ENCODE measurements around the gene TP53BP2.

TP53BP2 gene

GRCh38 chr1:223852337-223852736 is 6.6 kb upstream of the TP53BP2 start:
- no peak overlapping the region for H3K27ac ChIP-seq
- no peak overlapping the region for H3K9ac ChIP-seq
- H3K79me2 ChIP-seq, result no peaks in the 10 kb centered on the region
- H2AFZ ChIP-seq, result no peak overlapping the region
- TF ChIP-seq, protein P1, sequence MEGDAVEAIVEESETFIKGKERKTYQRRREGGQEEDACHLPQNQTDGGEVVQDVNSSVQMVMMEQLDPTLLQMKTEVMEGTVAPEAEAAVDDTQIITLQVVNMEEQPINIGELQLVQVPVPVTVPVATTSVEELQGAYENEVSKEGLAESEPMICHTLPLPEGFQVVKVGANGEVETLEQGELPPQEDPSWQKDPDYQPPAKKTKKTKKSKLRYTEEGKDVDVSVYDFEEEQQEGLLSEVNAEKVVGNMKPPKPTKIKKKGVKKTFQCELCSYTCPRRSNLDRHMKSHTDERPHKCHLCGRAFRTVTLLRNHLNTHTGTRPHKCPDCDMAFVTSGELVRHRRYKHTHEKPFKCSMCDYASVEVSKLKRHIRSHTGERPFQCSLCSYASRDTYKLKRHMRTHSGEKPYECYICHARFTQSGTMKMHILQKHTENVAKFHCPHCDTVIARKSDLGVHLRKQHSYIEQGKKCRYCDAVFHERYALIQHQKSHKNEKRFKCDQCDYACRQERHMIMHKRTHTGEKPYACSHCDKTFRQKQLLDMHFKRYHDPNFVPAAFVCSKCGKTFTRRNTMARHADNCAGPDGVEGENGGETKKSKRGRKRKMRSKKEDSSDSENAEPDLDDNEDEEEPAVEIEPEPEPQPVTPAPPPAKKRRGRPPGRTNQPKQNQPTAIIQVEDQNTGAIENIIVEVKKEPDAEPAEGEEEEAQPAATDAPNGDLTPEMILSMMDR (IDR thresholded peaks at IDR 0.05), result no peak
- no peaks in the 10 kb centered on the region for H3K4me1 ChIP-seq
- no peak overlapping the region for H3K4me3 ChIP-seq (ENCODE audit: low read depth, low read length)
- H3K9me3 ChIP-seq (ENCODE audit: control insufficient read depth, low read length), result no peaks in the 10 kb centered on the region
- H3K27me3 ChIP-seq (ENCODE audit: control insufficient read depth, insufficient read depth, low read length), result no peaks in the 10 kb centered on the region
- H3K4me2 ChIP-seq (ENCODE audit: low read length), result no peak overlapping the region
- no peaks in the 10 kb centered on the region for H3K36me3 ChIP-seq (ENCODE audit: control insufficient read depth, insufficient read depth, low read length)

DNA sequence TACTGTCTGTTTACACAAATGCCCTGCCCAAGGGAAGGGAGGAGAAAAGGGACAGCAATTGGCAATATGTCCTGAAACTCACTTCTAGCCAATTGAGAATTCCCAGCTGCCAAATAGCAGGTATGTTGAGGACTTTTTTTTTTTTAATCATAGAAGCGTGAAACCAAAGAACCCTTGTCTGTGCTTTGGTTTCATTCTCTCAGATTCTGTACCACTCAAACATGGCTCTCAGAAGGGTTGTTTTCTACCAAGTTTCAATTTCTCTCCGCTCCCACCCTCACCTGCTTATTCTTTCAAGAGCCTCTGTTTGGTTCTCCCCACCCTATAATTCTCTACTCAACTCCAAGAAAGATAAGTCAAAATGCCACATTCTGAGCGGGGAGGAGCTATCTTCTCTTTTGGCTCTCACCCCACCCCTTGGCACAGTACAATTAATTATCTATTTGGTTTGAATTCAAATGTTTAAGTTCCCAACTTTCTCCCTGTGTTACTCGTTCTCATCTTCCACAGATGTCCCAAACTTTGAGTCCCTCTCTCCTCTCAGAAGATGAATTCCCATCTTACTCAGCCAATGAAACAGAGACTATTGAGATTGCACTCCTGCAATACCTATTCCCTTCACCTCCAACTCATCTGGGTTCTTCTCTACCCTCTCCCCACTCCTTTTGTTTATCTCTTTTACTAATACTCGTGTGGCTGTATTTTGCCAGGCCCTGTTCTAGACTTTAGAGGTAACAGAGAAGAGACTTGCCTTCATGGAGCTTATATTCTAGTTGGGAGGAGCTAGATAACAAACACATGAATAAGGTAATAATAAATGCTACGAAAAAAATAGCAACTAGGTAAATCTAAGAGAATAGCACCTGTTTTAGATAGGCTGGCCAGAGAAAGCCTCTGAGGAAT is 3.9 kb upstream of the TP53BP2 start:
- no peaks in the 10 kb centered on the region for H3K79me2 ChIP-seq
- TF ChIP-seq, protein P1 (IDR thresholded peaks at IDR 0.05), result no peak
- no peaks in the 10 kb centered on the region for H3K27me3 ChIP-seq (ENCODE audit: control insufficient read depth, insufficient read depth, low read length)
- no peaks in the 10 kb centered on the region for H3K4me1 ChIP-seq
- no peaks in the 10 kb centered on the region for H3K9me3 ChIP-seq (ENCODE audit: control insufficient read depth, low read length)
- H3K36me3 ChIP-seq (ENCODE audit: control insufficient read depth, insufficient read depth, low read length), result no peaks in the 10 kb centered on the region
- H3K4me2 ChIP-seq (ENCODE audit: low read length), result no peak overlapping the region
- no peak overlapping the region for H3K4me3 ChIP-seq (ENCODE audit: low read depth, low read length)
- H3K27ac ChIP-seq, result no peak overlapping the region
- no peak overlapping the region for H2AFZ ChIP-seq
- no peak overlapping the region for H3K9ac ChIP-seq

DNA sequence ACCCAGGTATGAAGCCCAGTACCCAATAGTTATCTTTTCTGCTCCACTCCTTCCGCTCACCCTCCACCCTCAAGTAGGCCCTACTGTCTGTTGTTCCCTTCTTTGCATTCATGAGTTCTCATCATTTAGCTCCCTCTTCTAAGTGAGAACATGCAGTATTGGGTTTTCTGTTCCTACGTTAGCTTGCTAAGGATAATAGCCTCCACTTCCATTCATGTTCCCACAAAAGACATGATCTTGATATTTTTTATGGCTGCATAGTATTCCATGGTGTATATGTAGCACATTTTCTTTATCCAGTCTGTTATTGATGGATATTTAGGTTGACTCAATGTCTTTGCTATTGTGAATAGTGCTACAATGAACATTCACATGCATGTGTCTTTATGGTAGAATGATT is 2.8 kb upstream of the TP53BP2 start:
- no peak overlapping the region for H3K4me2 ChIP-seq (ENCODE audit: low read length)
- no peaks in the 10 kb centered on the region for H3K27me3 ChIP-seq (ENCODE audit: control insufficient read depth, insufficient read depth, low read length)
- H3K27ac ChIP-seq, result no peak overlapping the region
- TF ChIP-seq, protein P1 (IDR thresholded peaks at IDR 0.05), result no peak
- no peaks in the 10 kb centered on the region for H3K36me3 ChIP-seq (ENCODE audit: control insufficient read depth, insufficient read depth, low read length)
- no peak overlapping the region for H3K4me3 ChIP-seq (ENCODE audit: low read depth, low read length)
- H3K9ac ChIP-seq, result no peak overlapping the region
- H2AFZ ChIP-seq, result no peak overlapping the region
- H3K9me3 ChIP-seq (ENCODE audit: control insufficient read depth, low read length), result no peaks in the 10 kb centered on the region
- H3K79me2 ChIP-seq, result no peaks in the 10 kb centered on the region
- H3K4me1 ChIP-seq, result no peaks in the 10 kb centered on the region

- Histone ChIP-seq H3K9ac (no peak overlapping the region), H2AFZ (no peak overlapping the region), H3K27me3 (ENCODE audit: control insufficient read depth, insufficient read depth, low read length) (no peaks in the 10 kb centered on the region), H3K36me3 (ENCODE audit: control insufficient read depth, insufficient read depth, low read length) (no peaks in the 10 kb centered on the region), H3K4me1 (no peaks in the 10 kb centered on the region), H3K9me3 (ENCODE audit: control insufficient read depth, low read length) (no peaks in the 10 kb centered on the region), H3K4me2 (ENCODE audit: low read length) (no peak overlapping the region), H3K27ac (no peak overlapping the region), H3K4me3 (ENCODE audit: low read depth, low read length) (no peak overlapping the region), H3K79me2 (no peaks in the 10 kb centered on the region)
- TF ChIP-seq, protein P1 (IDR thresholded peaks at IDR 0.05), result no peak
These were observed 2.1 kb upstream of the TP53BP2 start for GRCh38 chr1:223847781-223848345.
